Measurements from ENCODE around the gene CLEC3A. TPM values are rescaled to one million over a fixed set of nuclear protein-coding genes. Genes with fewer than 3 reads are reported as not detected.

CLEC3A gene
- total RNA-seq (2022): not detected in 2 replicates
- not detected for Bru-seq, nascent RNA
- not detected for BruChase-seq, experiment 1, labeled RNA remaining after a 6-hour chase
- not detected for BruChase-seq, experiment 2, labeled RNA remaining after a 2-hour chase
- long read RNA-seq: 0 reads

DNA sequence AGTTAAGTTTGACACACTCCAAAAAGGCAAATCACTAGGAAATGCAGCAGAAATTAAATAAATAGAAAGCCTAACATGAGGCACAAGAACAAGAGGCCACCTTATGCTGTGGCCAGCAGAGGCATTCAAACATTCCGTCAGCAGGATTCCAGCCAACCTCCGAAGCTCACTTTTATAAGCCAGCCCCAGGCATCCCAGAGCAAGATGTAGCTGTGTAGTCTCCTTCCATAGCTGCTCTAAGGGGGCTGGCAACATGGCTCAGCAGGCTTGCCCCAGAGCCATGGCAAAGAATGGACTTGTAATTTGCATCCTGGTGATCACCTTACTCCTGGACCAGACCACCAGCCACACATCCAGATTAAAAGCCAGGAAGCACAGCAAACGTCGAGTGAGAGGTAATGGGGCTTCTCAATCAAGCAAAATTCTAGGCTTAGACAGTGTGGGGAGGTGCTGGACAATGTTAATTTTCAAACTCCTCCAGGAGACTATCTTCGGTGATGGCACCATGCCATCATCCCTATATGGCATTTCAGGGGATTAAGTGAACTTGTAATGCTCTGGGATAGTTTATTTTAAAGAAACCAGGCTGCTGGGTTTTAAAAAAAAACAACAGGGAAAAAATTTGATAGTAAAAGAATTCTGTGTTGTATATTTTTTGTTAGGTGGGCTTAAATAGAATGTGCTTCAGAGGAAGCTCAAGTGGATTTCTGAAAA lies at the start of gene CLEC3A:
Gene CLEC3A (plus strand): TSS at position 202 of the 714 bp plus-strand sequence. CDS start 79 bp downstream, at position 281.
- Mint-ChIP-seq H3K36me3 (ENCODE audit: insufficient read depth, unreplicated experiment) (no peaks in the 10 kb centered on the region), H3K4me1 (ENCODE audit: insufficient read depth, unreplicated experiment) (no peaks in the 10 kb centered on the region), H3K27ac (ENCODE audit: low read depth, unreplicated experiment) (no peak within 1 kb of the TSS), H3K9me3 (ENCODE audit: unreplicated experiment) (peaks cover 8% of the 10 kb centered on the region), H3K4me3 (ENCODE audit: unreplicated experiment) (no peak within 1 kb of the TSS), H3K27me3 (ENCODE audit: insufficient read depth, unreplicated experiment) (peaks cover 22% of the 10 kb centered on the region)
- intact Hi-C loops (cut with micrococcal nuclease): no loop called here
- TF ChIP-seq CTCF (IDR thresholded peaks at IDR 0.05; ENCODE audit: unreplicated experiment): no peak
- ChIA-PET POLR2A (no interaction called here), CTCF (interaction anchor here (0.6 to 1.1 kb wide), 4 partner anchors 9 to 21 kb away, joined by 3 to 6 read pairs (median 4); no protein-coding TSS in a partner anchor)
- BruUV-seq (replicated peaks): no TSS peak
- DNase-seq (ENCODE audit: unreplicated experiment): no peak

DNA sequence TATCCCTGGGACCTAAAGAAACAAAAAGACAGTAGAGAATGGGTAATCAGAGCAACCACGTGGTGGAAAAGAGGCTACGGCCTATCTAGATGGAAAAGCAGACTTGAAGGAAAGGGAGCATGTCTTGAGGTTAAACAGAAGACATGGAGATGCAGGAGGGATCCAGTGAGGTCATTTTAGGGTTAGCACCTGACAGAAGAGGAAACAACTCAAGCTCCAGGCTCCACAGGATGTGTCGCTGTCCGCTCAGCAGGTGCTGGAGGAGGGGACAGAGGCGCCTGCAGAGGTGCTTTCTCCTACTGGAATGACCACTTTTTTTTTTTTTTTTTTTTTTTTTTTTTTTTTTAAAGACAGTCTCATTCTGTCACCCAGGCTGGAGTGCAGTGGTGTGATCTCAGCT lies 47.5 kb upstream of the CLEC3A start:
- H3K27me3 Mint-ChIP-seq (ENCODE audit: insufficient read depth, unreplicated experiment): peaks cover 11% of the 10 kb centered on the region
- BruUV-seq (replicated peaks): no TSS peak
- H3K4me1 Mint-ChIP-seq (ENCODE audit: insufficient read depth, unreplicated experiment): peaks cover 7% of the 10 kb centered on the region
- H3K27ac Mint-ChIP-seq (ENCODE audit: low read depth, unreplicated experiment): no peak overlapping the region
- intact Hi-C loops (cut with micrococcal nuclease): loop anchor here (10.0 kb wide), 1 partner anchor 120 kb away; the partner anchor contains the start of gene WWOX
- peak; percentile 48 for DNase-seq (ENCODE audit: unreplicated experiment)
- no peaks in the 10 kb centered on the region for H3K9me3 Mint-ChIP-seq (ENCODE audit: unreplicated experiment)
- no peak for TF ChIP-seq CTCF (IDR thresholded peaks at IDR 0.05; ENCODE audit: unreplicated experiment)
- no peak overlapping the region for H3K4me3 Mint-ChIP-seq (ENCODE audit: unreplicated experiment)
- H3K36me3 Mint-ChIP-seq (ENCODE audit: insufficient read depth, unreplicated experiment): no peaks in the 10 kb centered on the region
- CTCF ChIA-PET: interaction anchor here (0.6 to 10.5 kb wide), 7 partner anchors 28 to 390 kb away, joined by 3 to 124 read pairs (median 4); partner anchors contain the start of gene WWOX
- POLR2A ChIA-PET: no interaction called here

- CTCF ChIA-PET: interaction anchor here (0.7 to 10.5 kb wide), 6 partner anchors 16 to 300 kb away, joined by 3 to 124 read pairs (median 4); partner anchors contain the start of gene WWOX
- intact Hi-C loops (cut with micrococcal nuclease): loop anchor here (10.0 kb wide), 1 partner anchor 119 kb away; the partner anchor contains the start of gene WWOX
- H3K27me3 Mint-ChIP-seq (ENCODE audit: insufficient read depth, unreplicated experiment): peaks cover 11% of the 10 kb centered on the region
- POLR2A ChIA-PET: no interaction called here
- no peak overlapping the region for H3K27ac Mint-ChIP-seq (ENCODE audit: low read depth, unreplicated experiment)
- H3K4me3 Mint-ChIP-seq (ENCODE audit: unreplicated experiment): no peak overlapping the region
- no TSS peak for BruUV-seq (replicated peaks)
- no peaks in the 10 kb centered on the region for H3K36me3 Mint-ChIP-seq (ENCODE audit: insufficient read depth, unreplicated experiment)
- TF ChIP-seq CTCF (IDR thresholded peaks at IDR 0.05; ENCODE audit: unreplicated experiment): no peak
- H3K4me1 Mint-ChIP-seq (ENCODE audit: insufficient read depth, unreplicated experiment): peaks cover 7% of the 10 kb centered on the region
- DNase-seq (ENCODE audit: unreplicated experiment): no peak
- no peaks in the 10 kb centered on the region for H3K9me3 Mint-ChIP-seq (ENCODE audit: unreplicated experiment)
Observed at GRCh38 chr16:77975942-77976341, 46.4 kb upstream of the CLEC3A start.

GRCh38 chr16:77977339-77977738 lies 45.0 kb upstream of the CLEC3A start:
- no peak for DNase-seq (ENCODE audit: unreplicated experiment)
- TF ChIP-seq CTCF (IDR thresholded peaks at IDR 0.05; ENCODE audit: unreplicated experiment): no peak
- intact Hi-C loops (cut with micrococcal nuclease): loop anchor here (10.0 kb wide), 1 partner anchor 117 kb away; the partner anchor contains the start of gene WWOX
- Mint-ChIP-seq H3K9me3 (ENCODE audit: unreplicated experiment) (no peaks in the 10 kb centered on the region), H3K27ac (ENCODE audit: low read depth, unreplicated experiment) (no peak overlapping the region), H3K4me1 (ENCODE audit: insufficient read depth, unreplicated experiment) (no peaks in the 10 kb centered on the region), H3K27me3 (ENCODE audit: insufficient read depth, unreplicated experiment) (peaks cover 11% of the 10 kb centered on the region), H3K4me3 (ENCODE audit: unreplicated experiment) (no peak overlapping the region), H3K36me3 (ENCODE audit: insufficient read depth, unreplicated experiment) (no peaks in the 10 kb centered on the region)
- POLR2A ChIA-PET: no interaction called here
- CTCF ChIA-PET: interaction anchor here (0.7 to 1.3 kb wide), 2 partner anchors 37 to 122 kb away, joined by 3 read pairs; partner anchors contain the start of gene WWOX
- no TSS peak for BruUV-seq (replicated peaks)

Data from MCF 10A (cell line).